Measurements from ENCODE around the gene SLC25A41. TPM values are rescaled to one million over a fixed set of nuclear protein-coding genes. Genes with fewer than 3 reads are reported as not detected.
A peak's percentile ranks its signal among the peaks of the same experiment; 100 is the strongest.

Gene SLC25A41
- total RNA-seq, 6 experiments from 2014 or later, result 0.18 to 0.60 (median 0.56) TPM; not detected in 3

DNA sequence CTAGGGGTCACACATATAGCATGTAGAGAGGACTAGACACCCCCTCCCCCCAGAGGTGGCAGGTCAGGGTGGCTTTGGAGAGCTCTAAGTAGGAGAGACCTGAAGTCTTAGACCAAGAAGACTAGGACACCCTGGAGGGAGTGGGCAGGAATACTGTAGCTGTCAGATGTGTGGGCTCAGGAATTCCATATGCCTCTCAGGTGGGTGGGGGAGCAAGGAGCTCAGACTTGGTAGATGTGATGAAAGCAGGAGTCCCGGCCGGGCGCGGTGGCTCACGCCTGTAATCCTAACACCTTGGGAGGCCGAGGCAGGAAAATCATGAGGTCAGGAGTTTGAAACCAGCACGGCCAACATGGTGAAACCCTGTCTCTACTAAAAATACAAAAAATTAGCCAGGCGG is 32.1 kb upstream of the SLC25A41 start:
- no peak overlapping the region for H3K4me3 ChIP-seq
- no peak for ATAC-seq
- H3K36me3 ChIP-seq, result peaks cover 0 to 7% (median 0%) of the 10 kb centered on the region in 4 donors
- DNase-seq, result no peak
- no peak for TF ChIP-seq POLR2A (IDR thresholded peaks at IDR 0.05)
- TF ChIP-seq, protein P1, sequence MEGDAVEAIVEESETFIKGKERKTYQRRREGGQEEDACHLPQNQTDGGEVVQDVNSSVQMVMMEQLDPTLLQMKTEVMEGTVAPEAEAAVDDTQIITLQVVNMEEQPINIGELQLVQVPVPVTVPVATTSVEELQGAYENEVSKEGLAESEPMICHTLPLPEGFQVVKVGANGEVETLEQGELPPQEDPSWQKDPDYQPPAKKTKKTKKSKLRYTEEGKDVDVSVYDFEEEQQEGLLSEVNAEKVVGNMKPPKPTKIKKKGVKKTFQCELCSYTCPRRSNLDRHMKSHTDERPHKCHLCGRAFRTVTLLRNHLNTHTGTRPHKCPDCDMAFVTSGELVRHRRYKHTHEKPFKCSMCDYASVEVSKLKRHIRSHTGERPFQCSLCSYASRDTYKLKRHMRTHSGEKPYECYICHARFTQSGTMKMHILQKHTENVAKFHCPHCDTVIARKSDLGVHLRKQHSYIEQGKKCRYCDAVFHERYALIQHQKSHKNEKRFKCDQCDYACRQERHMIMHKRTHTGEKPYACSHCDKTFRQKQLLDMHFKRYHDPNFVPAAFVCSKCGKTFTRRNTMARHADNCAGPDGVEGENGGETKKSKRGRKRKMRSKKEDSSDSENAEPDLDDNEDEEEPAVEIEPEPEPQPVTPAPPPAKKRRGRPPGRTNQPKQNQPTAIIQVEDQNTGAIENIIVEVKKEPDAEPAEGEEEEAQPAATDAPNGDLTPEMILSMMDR (IDR thresholded peaks at IDR 0.05), result no peak
- no peaks in the 10 kb centered on the region for H3K9me3 ChIP-seq
- no peaks in the 10 kb centered on the region for H3K27me3 ChIP-seq
- H3K27ac ChIP-seq, result no peak overlapping the region
- intact Hi-C loops (cut with DNase I), result no loop called here
- no peaks in the 10 kb centered on the region for H3K4me1 ChIP-seq
- WGBS (ENCODE audit: insufficient coverage, low coverage, low lambda C conversion rate, missing lambda C conversion rate), result 93% methylated on average over 6 of the region's 8 CpGs

DNA sequence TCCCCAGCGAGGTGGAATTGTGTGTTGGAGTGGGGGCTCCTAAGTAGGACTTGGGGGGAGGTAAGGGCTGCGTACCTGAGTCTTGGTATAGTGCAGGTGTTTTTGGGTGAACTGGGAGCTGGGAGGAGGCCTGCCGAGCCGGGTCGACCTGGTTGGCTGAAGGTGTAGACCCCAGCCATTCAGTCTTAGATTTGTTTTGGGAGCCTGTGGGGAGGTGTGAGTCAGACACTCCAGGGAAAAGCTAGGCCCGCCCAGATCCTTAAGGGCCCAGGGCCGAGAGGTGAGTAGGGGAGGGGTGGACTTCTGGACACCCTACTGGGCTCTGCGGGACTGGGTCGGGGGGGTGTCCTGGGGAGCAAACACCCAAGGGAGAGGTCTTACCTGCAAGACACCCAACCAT is 31.4 kb upstream of the SLC25A41 start:
- peak overlapping the region; percentile 56 to 83 (median 67) for H3K4me3 ChIP-seq
- TF ChIP-seq POLR2A (IDR thresholded peaks at IDR 0.05), result no peak
- TF ChIP-seq, protein P1 (IDR thresholded peaks at IDR 0.05), result no peak
- peaks cover 0 to 7% (median 0%) of the 10 kb centered on the region in 4 donors for H3K36me3 ChIP-seq
- intact Hi-C loops (cut with DNase I), result no loop called here
- 29% methylated on average over 2 of the region's 9 CpGs for WGBS (ENCODE audit: insufficient coverage, low coverage, low lambda C conversion rate, missing lambda C conversion rate)
- H3K4me1 ChIP-seq, result no peaks in the 10 kb centered on the region
- ATAC-seq (no peak), DNase-seq (no peak)
- no peaks in the 10 kb centered on the region for H3K27me3 ChIP-seq
- H3K27ac ChIP-seq, result peak overlapping the region in 1 of 3 donors; percentile 73
- H3K9me3 ChIP-seq, result no peaks in the 10 kb centered on the region

DNA sequence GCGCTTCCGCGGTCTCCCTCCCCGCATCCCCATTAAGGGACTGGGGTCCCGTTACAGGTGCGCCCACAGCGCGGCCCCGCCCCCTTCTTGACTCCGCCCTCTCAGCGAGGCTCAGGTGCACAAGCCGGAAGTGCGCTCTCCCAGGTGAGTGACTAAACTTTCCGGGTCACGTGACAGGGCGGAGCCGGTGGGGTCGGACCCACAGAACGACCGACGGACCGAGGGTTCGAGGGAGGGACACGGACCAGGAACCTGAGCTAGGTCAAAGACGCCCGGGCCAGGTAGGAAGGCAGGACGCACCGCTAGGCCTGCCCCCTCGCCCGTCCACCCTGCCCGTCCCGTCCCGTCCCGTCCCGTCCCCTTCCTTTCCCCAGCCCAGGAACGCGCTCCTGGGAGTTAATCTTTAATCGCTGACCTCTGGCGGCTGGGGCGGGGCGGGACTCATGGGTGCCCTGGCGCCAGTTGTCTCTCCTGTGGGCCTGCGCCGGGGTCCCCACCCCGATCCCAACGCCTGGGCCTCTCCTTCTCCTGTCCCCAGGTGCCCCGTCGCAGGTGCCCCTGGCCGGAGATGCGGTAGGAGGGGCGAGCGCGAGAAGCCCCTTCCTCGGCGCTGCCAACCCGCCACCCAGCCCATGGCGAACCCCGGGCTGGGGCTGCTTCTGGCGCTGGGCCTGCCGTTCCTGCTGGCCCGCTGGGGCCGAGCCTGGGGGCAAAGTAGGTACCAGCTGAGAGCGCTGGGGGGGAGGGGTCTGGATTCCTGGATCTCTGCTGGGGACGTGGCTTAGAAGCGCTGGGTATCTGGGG is 30.7 kb upstream of the SLC25A41 start, which contains the start of gene CRB3:
Gene CRB3 (plus strand): TSS at position 202 of the 804 bp plus-strand sequence. CDS start 431 bp downstream, at position 633.
- TF ChIP-seq, protein P1 (IDR thresholded peaks at IDR 0.05), result no peak
- TF ChIP-seq POLR2A (IDR thresholded peaks at IDR 0.05), result peak; percentile 57
- Histone ChIP-seq H3K27me3 (no peaks in the 10 kb centered on the region), H3K36me3 (peaks cover 0 to 7% (median 0%) of the 10 kb centered on the region in 4 donors), H3K4me3 (peak within 1 kb of the TSS; percentile 56 to 83 (median 67)), H3K4me1 (no peaks in the 10 kb centered on the region), H3K27ac (peak within 1 kb of the TSS; percentile 65 to 80 (median 73)), H3K9me3 (no peaks in the 10 kb centered on the region)
- intact Hi-C loops (cut with DNase I), result no loop called here
- DNase-seq, result peak; percentile 83 to 93 (median 92)
- ATAC-seq, result peak; percentile 53 to 69 (median 58)
- 8% methylated on average over 28 of the region's 65 CpGs for WGBS (ENCODE audit: insufficient coverage, low coverage, low lambda C conversion rate, missing lambda C conversion rate)

DNA sequence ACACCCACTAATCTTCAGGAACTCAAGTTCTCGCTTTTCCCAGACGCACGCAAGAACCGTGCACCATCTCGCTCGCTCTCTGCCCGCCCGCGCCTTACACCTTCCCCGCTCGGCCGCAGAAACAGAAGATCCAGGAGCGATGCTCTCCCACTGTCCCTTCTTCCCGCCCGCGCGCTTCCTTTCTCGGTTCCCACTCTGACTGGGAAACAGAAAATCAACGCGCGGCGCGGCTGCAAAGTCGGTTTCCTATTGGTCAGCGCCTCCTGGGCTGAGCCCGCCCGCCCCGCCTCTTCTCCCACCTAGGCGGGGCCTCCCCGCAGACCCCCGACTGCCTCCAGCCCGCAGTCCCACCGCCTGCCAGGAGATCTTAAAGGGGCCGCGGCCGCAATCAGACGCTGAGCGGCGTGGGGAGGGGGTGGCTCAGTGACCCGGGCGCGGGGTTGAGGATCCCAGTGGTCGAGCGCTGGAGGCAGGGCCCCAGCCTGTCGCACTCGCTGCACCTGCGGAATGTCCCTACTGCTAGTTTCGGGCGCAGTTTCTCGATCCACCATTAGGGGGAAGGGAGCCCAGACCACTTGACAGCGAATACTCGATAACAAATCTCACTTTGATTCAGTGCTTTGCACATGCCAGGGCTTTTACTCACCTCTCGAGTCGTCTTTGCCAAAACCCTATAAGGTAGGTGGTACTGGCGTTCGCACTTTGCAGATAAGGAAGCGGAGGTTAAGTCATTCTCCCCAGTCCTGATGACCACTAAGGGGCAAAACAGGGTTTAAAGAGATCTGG is 26.7 kb upstream of the SLC25A41 start:
- peak; percentile 84 to 87 (median 86) for ATAC-seq
- peak overlapping the region; percentile 69 to 91 (median 87) for H3K27ac ChIP-seq
- H3K4me3 ChIP-seq, result peak overlapping the region; percentile 66 to 83 (median 74)
- WGBS (ENCODE audit: insufficient coverage, low coverage, low lambda C conversion rate, missing lambda C conversion rate), result 0% methylated on average over 23 of the region's 57 CpGs
- H3K36me3 ChIP-seq, result no peaks in the 10 kb centered on the region
- TF ChIP-seq, protein P1 (IDR thresholded peaks at IDR 0.05), result peak; percentile 29 to 74 (median 55)
- peak; percentile 43 for TF ChIP-seq POLR2A (IDR thresholded peaks at IDR 0.05)
- no peaks in the 10 kb centered on the region for H3K27me3 ChIP-seq
- H3K9me3 ChIP-seq, result no peaks in the 10 kb centered on the region
- H3K4me1 ChIP-seq, result peaks cover 0 to 7% (median 0%) of the 10 kb centered on the region in 4 donors
- intact Hi-C loops (cut with DNase I), result no loop called here
- DNase-seq, result peak; percentile 95 to 98 (median 97)

Measured in right lobe of liver (tissue), 6 donors.